Measurements from ENCODE around the gene OR1I1.

DNA sequence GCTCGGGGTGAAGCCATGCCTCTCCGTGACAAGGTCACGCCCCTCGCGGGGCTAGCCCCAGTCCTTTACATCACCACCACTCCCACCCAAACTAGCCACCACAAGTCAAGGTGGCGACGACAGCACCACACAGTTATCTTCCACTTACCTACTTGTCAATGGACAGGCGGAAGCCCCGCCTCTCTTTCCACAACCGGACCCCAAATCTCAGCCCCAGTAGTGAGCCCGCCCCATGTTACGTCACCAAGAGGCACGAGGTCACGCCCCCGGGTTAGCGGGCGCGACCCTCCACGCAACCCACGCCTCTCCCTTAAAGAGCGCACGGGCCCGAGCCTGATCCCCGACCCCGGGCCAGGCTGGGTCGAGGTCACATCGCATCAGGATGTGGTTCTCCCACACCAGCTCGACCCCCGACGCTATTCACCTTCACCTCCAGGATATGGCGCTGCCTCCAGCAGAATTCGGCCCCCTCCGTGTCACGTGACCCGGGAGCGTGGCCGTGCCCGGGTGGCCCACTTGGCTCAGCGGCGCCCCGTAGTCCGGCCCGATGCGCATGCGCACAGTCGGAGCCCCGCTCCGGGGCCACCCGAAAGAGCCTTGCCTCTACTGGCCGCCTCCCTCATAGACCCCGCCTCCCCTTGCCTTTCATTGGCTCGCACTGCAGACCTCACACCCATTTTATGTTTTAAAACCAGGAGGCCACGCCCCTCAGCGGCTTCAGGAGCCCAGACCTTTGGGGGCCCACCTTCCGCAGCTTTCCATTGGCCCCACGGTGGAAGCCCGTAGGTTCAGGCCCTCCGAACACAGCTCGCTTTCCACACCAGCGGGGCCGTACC, 43.4 kb downstream of the OR1I1 start:
- TF ChIP-seq, protein P1, sequence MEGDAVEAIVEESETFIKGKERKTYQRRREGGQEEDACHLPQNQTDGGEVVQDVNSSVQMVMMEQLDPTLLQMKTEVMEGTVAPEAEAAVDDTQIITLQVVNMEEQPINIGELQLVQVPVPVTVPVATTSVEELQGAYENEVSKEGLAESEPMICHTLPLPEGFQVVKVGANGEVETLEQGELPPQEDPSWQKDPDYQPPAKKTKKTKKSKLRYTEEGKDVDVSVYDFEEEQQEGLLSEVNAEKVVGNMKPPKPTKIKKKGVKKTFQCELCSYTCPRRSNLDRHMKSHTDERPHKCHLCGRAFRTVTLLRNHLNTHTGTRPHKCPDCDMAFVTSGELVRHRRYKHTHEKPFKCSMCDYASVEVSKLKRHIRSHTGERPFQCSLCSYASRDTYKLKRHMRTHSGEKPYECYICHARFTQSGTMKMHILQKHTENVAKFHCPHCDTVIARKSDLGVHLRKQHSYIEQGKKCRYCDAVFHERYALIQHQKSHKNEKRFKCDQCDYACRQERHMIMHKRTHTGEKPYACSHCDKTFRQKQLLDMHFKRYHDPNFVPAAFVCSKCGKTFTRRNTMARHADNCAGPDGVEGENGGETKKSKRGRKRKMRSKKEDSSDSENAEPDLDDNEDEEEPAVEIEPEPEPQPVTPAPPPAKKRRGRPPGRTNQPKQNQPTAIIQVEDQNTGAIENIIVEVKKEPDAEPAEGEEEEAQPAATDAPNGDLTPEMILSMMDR (IDR thresholded peaks at IDR 0.05; ENCODE audit: poor library complexity), result no peak
- no peak for TF ChIP-seq EZH2 (IDR thresholded peaks at IDR 0.05; ENCODE audit: borderline replicate concordance)

All from hepatocyte (in vitro differentiated cells).